GM18511 (cell line): ENCODE data around the gene ACSL6.

Experiments
- ATAC-seq: cut with Tn5 transposase; IDR thresholded peaks from one replicate; pipeline ENCODE4 v1.9.1; 2021; ENCODE audit warnings: mild to moderate bottlenecking, moderate library complexity; ENCODE audit not compliant: unreplicated experiment

ACSL6 gene

DNA sequence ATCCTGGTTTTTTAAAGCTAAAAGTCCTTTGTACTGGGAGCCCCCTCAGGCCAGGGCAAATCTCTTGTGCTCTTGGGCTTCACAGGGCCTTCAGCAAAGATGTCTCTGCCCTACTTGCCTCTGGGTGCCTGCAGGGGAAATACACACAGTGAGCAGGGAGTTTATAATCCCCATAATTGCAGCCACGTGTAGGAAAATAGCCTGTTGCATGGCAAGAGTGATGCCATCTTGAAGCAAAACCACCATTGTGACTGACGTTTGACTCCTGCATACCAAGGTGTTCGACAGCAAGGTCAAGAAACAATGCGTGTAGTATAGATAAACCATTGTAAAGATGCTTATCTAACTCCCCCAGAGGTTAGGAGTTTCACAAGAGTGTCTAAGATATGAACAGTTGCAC is 37.6 kb upstream of the ACSL6 start:
- ATAC-seq = no peak

DNA sequence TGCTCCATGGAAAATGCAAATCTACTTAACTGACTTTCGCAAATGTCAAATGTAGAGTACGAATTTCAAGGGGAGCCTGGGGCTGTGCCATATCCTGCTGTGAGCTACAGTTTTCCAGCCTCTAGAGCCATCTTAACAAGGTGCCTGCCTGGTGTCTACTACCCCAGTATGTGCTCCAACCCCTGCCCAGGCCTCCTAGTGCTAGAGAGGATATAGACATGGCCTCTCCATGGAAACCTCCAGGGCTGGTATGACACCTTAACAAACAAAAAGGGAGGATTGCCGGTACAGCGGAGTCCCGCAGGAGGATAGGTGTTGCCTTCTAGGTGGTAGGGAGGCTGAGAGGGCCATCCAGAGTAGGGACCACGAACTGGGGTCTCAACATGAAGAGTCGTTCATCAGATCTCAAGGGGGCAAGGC is 35.4 kb upstream of the ACSL6 start:
- no peak for ATAC-seq

DNA sequence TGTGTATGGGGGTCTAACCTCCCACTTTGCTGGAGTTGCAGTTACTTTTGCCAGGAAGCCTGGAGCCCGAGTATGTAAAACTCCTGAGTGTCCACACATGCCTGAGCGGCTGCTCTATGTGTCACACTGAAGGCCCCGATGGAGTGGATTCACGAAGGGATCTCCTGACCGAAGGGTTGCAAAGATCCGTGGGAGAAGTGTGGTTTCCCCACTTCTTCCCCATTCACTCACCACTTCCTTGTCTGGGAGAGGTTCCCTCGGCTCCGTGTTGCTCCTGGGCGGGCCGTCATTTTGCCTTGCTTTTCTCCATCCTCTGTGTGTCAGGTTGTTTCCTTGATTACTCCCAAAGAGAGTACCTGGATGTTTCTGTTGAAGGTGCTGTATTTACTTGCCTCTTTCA is 32.7 kb upstream of the ACSL6 start:
- no peak for ATAC-seq

DNA sequence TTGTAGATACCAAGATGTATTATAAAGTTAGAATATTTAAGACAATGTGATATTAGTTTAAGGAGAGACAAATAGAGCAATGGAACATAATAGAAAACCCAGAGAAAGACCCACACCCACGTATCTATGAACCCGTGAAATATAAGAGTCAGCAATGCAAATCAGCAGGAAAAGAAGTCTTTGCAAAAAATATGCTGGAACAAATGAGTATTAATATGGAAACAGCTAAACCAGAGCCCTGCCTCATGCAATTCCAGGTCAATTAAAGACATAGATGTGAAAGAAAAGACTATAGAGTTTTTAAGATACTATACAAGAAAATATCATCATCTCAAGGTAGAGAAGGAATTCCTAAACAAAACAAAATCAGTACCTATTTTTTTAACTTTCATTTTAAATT is 25.9 kb upstream of the ACSL6 start:
- no peak for ATAC-seq

DNA sequence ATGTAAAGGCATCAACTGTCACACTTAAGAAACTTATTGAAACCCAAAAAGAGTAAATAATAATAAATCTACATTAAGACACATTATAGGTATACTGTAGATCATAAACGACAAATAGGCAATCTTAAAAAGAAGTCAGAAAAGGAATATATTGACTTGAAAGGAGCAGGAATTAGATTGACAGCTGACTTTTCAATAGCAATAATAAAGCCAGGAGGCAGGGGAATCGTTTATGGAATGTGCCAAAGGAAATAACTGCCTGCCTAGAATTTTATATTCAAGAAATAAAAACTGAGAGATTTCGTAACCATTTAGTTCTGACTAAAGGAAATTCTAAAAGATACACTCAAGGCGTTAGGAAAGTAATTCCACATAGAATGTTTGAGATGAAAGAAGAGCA is 21.7 kb upstream of the ACSL6 start:
- ATAC-seq = no peak

DNA sequence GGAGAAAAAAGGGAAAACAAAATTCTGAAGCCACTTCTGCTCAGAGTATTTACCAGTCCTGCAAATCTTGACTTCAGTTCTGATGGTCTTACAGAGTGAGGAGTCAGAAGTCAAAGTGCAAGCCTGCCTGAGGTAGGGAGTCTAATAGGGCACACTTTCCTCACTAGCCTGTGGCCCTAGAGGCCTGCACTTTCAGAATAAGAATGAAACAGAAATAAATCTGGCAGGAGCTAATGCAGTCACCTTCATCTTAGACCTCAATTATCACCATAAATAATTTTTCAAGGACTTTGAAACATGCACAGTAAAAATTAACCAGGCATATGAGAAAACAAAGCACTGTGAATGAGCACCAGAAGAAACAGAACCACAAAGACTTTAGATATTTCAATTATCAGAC is 20.7 kb upstream of the ACSL6 start:
- ATAC-seq = no peak

DNA sequence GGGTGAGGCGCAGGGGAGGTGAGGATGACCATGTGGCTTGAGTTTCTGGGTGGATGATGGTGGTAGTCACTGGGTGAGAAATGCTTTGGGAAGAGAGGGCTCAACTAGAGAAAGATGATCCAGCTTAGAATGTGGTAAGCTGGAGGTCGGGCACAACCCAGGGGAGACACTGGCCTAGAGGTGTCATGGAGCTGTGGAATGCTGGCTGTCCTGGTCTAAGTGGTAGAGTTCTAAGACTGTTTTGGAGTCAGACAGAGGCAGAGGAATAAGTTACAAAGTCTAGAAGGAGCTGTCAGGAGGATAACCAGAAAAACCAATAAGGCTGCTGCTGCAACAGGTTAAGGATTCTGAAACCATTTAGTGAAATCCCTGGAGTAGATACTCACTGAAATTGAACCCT is 19.2 kb upstream of the ACSL6 start:
- ATAC-seq = no peak

DNA sequence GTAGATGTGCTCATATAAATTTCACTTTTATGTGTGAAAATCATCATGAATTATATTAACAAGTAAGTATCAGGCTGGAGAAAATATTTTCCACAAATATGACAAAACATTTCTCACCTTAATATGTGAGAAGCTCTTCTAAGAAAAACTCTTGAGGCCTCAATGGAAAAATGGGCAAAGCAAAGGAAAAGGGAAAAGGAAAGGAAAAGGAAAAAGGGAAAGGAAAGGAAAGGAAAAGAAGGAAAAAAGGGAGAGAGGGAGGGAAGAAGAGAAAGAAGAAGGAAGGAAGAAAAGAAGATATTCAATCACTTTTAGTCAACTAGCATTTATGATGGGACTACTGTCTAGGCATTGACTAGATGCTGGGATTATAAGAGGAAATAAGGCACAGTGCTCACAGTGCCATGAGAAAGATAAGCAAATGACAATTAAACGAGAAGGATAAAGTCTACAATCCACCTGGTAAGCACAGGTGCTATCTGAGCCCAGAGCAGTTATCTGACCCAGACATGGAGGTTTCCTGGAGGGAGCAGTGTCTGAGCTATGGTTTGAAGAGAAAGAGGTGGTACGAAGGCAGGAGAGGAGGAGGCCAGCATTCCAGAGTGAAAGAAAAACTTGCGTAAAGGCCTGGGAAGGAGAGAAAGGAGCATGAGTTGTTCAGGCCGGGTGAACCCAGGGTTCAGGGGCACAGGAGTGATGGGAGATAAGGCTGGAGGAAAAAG is 18.3 kb upstream of the ACSL6 start:
- no peak for ATAC-seq

DNA sequence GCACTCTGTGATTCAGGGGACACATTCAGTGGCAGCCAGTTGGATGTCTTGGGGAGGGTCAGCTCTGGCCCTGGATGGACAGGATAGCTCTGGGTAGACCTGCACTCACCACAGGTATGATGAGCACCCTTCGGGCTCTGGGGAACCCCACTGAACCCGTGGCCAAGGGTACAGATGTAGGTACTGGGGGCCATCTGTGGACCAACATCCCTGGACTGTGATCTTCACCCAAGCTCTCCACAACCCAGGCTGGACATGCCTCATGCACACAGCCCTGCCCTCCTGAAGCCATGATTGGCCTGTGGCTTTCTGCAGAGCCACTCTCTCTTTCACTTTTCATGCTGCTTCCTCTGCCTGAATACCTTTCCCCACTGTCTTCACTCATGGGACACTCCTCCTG is 15.6 kb upstream of the ACSL6 start:
- ATAC-seq = peak; percentile 59

DNA sequence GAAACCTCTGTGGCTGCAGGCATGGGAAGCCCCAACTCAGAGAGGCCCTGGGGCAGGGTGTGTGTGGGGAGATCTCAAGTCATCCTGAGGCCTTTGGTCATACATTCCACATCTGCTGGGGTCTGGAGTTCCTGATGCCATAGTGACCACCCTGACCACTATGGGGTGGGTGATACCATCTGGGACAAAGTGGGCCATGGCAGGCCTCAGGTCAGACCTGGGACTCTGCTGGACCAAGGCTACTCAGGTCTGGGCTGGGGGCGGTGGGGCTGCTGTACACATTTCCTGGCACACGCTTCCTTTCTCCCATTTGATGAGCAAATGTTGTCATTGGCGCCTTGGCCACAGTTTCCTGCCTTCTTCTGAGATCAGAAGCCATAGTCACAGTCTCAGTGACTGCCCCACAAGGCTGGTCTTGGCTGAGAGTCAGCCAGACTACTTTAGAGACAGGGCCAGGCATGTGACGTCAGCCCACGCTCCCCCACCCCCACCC is 15.1 kb upstream of the ACSL6 start:
- no peak for ATAC-seq

DNA sequence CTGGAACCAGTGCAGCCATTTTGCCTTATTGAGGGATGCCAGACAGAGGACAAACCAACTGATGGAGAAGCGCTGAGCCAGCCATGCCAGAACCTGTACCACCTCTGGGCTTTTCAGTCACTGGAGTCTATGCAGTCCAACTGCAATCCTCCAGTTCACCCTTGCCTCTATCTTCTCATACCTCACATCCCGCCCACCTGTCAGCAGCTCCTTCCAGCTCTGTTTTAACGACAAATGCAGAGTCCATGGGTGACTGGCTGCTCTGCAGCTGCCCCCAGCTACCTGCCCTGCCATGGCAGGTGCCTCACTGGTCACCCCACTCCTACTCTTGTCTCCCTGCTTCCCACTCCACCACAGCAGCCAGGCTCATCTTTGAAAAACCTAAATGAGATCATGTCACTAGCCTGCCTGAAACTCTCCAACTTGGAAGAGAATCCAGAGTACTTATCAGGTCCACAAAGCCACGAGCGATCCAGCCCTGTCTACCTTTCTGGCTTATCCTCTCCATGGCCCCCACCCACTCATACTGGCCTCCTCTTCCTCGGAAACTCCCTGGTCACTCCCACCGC is 14.0 kb upstream of the ACSL6 start:
- no peak for ATAC-seq

DNA sequence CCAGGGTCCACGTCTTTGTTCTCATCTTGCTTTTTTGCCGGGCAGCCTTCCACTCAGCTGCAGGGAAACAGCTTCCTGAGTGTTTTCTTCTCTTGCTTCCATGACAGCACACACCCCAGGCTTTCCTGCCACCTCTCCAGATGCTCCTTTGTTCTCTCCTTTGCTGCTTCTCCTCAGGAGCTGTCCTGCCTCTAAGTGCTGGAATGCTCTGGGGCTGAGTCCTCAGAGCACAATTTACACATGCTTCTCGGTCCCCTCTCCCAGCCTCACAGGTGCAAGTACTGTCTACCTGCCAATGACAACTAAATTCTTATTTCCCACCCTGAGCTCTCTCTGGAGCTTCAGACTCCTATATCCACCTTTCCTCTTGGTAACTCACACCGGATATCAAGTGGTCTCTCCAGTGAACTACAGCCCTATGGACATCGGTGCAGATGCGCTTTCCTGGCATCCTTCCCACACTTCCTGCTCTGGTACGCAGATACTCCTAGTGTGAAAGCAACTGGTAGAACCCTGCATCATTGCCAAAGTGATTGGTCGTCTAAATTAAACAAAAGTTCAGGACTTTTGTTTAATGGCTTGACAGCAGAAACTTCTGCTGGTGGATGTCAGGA is 13.4 kb upstream of the ACSL6 start:
- ATAC-seq = no peak

DNA sequence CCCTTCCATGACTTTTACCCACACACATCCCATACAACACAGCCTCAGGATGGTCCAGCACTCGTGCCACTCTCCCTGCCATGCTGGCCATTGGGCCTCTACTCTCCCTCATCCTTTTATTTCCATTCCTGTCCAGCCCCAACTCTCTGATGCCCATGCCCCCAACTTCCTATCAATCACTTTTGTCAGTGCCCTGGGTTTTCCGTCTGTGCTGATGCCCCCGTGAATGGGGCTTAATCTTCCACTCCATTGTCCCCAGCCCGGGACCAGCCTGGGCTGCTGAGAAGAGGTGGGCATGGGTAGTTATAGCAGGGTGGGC is 12.6 kb upstream of the ACSL6 start:
- no peak for ATAC-seq

DNA sequence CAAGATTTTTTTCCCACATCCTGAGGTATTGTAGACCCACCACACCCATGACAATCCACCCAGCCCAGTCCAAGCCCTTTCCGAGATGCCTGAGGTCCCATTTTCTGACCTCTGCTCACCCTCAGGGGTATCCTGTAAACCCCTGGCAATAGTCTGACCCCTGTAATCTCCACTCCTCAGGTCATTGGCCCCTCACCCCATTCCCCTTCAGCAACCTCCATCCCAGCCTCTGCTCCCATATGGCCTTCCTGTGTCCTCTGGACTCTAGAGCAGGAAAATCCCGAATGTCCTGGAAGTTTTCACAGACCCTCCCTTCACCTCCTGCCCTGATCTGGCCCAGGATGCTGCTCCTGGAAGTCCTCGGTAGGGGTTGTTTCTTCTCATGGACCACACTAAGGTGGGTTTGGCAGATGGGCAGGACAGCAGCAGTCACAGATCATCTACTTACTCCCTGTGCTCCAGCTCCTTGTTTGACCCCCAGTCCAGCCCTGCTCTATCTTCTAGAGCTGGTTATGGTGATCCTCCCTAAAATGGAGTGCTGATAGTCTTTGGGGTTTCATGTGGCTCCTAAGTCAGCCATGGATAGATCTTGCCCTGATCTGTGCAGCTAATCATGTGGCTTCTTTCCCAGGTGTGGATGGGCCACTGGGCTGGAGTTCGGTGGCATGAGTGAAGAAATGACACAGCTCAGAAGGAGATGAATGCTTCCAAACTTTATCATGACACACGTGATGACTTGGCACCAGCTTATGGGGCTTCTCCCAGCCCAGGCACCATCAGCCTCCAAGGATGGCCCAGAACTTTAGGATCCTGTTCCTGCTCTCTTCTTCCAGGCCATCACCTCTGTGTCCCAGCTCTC is 12.0 kb upstream of the ACSL6 start:
- no peak for ATAC-seq

DNA sequence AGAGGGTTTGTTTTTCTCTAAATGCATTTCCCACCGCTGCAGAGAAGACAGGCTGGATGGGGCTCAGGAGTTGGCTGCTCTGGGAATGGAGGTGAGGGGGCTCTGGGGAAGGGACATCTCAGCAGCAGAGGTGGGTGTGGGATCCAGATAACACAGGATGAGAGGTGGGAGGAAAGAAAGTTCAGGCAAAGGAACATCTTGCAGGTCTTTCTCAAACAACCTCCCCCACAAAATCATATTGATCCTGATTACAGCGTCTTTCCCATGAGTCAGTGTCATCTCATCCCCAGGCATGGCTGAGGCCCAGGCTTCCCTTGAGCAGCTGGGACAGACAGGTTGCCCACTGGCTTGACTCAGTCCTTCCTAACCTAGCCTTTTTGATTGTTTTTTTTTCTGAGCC is 11.3 kb upstream of the ACSL6 start:
- ATAC-seq = no peak

DNA sequence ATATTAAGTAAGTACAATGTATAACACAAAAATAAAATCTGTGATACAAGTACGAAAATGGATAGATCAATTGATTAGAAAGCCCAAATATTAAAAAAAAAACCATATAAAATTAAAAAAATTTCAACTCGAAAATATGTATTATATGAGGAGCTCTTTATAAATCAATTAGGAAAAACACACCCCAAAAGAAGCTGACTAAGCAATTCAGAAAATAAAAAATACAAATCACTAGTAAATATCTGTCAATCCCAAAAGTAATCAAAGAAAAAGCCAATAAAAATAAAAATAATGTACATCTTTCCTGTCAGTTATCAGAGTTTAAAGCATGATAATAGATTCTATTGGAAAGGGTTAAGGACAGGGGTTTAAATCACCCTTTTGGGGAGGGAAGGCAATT is 10.2 kb upstream of the ACSL6 start:
- ATAC-seq = no peak

DNA sequence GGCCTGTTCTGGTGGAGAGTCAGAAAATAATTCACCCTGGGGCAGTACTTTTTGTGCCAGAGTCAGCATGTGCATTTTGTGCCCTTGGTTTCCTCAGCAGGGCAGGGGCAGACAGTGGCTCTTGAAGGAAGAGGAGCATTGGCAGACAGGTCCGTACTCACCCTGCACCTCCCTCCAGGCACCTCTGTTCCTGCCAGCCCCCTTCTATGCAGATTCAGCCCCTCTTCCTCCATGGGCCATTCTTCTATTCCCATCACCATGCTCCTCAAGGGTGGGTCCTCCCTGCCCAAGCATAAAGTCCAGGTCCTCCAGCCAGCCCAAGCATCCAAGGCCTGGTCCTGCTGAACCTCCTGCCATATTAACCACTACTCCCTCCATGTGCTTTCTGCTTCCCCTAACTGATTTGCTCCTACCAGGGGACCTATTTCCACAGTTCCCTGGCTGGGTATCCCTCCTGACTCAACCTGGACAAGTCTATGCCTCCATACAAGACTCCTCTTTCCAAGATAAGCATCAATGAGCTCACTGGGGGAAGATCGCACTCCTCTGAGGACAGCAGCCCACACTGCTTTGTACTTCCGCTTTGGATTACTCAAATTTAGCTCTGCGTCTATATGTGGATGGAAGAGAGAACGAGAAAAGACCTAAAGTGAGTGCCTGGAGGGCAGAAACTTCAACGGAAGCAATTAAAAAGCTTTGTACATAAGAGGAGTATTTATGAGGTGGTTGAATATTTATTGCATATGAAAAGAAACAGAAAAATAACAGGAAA is 9.3 kb upstream of the ACSL6 start:
- peak; percentile 31 for ATAC-seq

DNA sequence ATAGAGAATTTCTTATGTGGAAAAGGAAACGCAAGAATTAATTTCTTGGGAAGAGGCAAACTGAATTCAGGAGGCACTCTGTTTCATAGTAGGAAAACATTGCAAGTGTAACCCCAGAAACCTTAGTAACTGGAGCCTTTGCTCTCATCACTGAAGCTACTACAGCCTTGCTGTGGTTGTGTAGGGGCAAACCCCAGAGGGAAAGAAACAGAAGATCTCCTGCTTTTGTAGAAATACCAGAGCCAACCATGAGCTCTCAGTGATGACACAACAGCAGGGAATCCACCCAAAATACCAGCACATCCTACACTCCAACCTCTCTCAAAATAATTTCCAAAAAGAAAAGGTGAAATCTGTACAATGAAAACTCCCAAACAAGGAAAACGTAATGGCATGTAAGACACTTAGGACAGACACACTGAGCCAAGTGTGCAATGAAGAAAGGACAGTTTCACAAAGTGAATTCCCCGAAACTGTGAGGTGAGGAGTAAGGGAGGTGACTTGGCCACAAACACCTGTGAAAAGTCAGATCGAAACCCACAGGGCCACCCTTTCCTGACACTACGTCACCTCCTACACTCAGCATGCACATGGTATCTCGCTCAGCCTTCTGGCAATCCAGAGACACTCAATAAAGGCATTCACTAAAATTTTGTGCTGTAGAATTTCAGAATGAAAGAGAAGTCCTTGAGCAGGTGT is 8.5 kb upstream of the ACSL6 start:
- ATAC-seq = peak; percentile 99

DNA sequence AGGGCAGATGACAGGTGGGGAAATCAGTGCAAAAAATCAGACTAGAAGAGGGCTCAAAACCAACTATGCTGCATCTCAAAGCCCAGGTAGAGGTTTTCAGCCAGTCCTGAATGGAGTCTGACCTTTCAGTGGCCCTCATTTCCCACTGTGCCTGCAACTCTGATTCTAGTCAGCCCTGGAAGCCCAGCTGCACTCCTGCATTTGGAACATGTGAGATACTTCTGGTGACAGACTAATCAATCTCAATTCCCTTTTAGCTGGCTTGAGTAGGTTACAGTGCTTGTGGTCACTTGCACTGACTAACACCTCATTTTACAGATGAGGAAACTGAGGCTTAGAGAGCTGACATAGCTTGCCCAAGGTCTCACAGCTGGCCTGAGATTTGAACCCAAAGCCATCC is 7.9 kb upstream of the ACSL6 start:
- peak; percentile 22 for ATAC-seq
